B cell (primary cell): Measurements from ENCODE around the gene SNTB2. TPM values are rescaled to one million over a fixed set of nuclear protein-coding genes. Genes with fewer than 3 reads are reported as not detected.
A peak's percentile ranks its signal among the peaks of the same experiment; 100 is the strongest.

Experiments used
- ATAC-seq: fragments of 200-7000 bp; cut with Tn5 transposase; one replicate; pipeline ENCODE4 v1.10.0; 2021; ENCODE audit warnings: low read depth, mild to moderate bottlenecking, moderate number of reproducible peaks, moderate library complexity
- CTCF ChIA-PET: fragments of 350-600 bp; sonication (Branson Sonifier 250); formaldehyde crosslinking; loops from one replicate; lab custom pipeline; 2021; ENCODE audit warnings: antibody characterized with exemption, inconsistent platforms; lab: Charles Lee
- POLR2A ChIA-PET: fragments of 350-600 bp; sonication (Branson Sonifier 250); formaldehyde crosslinking; loops from one replicate; lab custom pipeline; 2021; ENCODE audit warnings: antibody characterized with exemption; lab: Charles Lee
- DNase-seq: peaks from one replicate; pipeline ENCODE4 v3.0.0; 2013
- H2AFZ ChIP-seq: 2 replicates; pipeline ENCODE4 v1.6.1; 2012; ENCODE audit warnings: mild to moderate bottlenecking, low read depth, low read length; ENCODE audit not compliant: insufficient read depth, poor library complexity, severe bottlenecking
- H3K27ac ChIP-seq, 2 donors: 1 replicate in 1 of 2; 2 replicates in 1 of 2; pipeline ENCODE4 v1.5.1; 2012 to 2013; ENCODE audit warnings: low read length in 2 of 2, mild to moderate bottlenecking in 2 of 2, moderate library complexity in 1 of 2
- H3K27me3 ChIP-seq, 4 experiments: fragments of 200-600 bp in 1 of 4; sonication (generic) in 1 of 4; replicated peaks in 1 of 4; 1 replicate in 2 of 4; 2 replicates in 2 of 4; pipeline versions ENCODE4 v1.6.1 to v1.7.0; 2013 to 2016; ENCODE audit warnings: low read length in 3 of 4, mild to moderate bottlenecking in 2 of 4, mixed read lengths in 1 of 4, moderate library complexity in 1 of 4; ENCODE audit not compliant: insufficient read depth in 4 of 4, control insufficient read depth in 3 of 4; ENCODE audit errors: control extremely low read depth in 1 of 4
- H3K36me3 ChIP-seq, 2 experiments: replicated peaks in 1 of 2; 1 replicate in 1 of 2; 2 replicates in 1 of 2; pipeline versions ENCODE4 v1.6.1 to v1.7.1; 2013; ENCODE audit warnings: low read length in 1 of 2; ENCODE audit not compliant: insufficient read depth in 2 of 2, control insufficient read depth in 1 of 2; ENCODE audit errors: control extremely low read depth in 1 of 2, extremely low read depth in 1 of 2
- H3K4me1 ChIP-seq, 2 donors: fragments of 200-600 bp in 1 of 2; sonication (generic) in 1 of 2; 1 replicate in 1 of 2; 2 replicates in 1 of 2; pipeline versions ENCODE4 v1.5.1 to v1.6.1; 2013 to 2017; ENCODE audit warnings: low read length in 2 of 2; ENCODE audit not compliant: control insufficient read depth in 2 of 2, insufficient read depth in 2 of 2
- H3K4me2 ChIP-seq: replicated peaks from 2 replicates; pipeline ENCODE3; 2012; ENCODE audit warnings: mild to moderate bottlenecking, low read depth, low read length; ENCODE audit not compliant: poor library complexity, severe bottlenecking
- H3K4me3 ChIP-seq, 5 experiments: fragments of 200-600 bp in 1 of 5; sonication (generic) in 1 of 5; 1 replicate in 3 of 5; 2 replicates in 2 of 5; pipeline versions ENCODE4 v1.5.1 to v1.7.0; 2011 to 2016; ENCODE audit warnings: low read length in 4 of 5, mild to moderate bottlenecking in 4 of 5, low read depth in 2 of 5, control low read depth in 1 of 5, moderate library complexity in 1 of 5; ENCODE audit not compliant: insufficient read depth in 1 of 5; ENCODE audit errors: control extremely low read depth in 1 of 5, extremely low read depth in 1 of 5
- H3K79me2 ChIP-seq: fragments of 200-600 bp; sonication (generic); one replicate; pipeline ENCODE4 v1.6.0; 2016; ENCODE audit warnings: low read length; ENCODE audit not compliant: control insufficient read depth, insufficient read depth
- H3K9ac ChIP-seq: fragments of 200-600 bp; sonication (generic); 2 replicates; pipeline ENCODE4 v1.6.1; 2017; ENCODE audit warnings: mild to moderate bottlenecking, low read length, moderate library complexity
- H3K9me3 ChIP-seq, 3 donors: one replicate each; pipeline versions ENCODE4 v1.6.1 to v1.7.1; 2013; ENCODE audit warnings: low read length in 2 of 3; ENCODE audit not compliant: control insufficient read depth in 2 of 3, insufficient read depth in 1 of 3; ENCODE audit errors: control extremely low read depth in 1 of 3
- H4K20me1 ChIP-seq: 2 replicates; pipeline ENCODE4 v1.6.0; 2012; ENCODE audit warnings: mild to moderate bottlenecking, low read length; ENCODE audit not compliant: insufficient read depth, control insufficient read depth, poor library complexity, severe bottlenecking
- H3K27ac Mint-ChIP-seq: one replicate; pipeline ENCODE4 v1.8.0; 2021; ENCODE audit warnings: mixed read lengths
- H3K27me3 Mint-ChIP-seq: one replicate; pipeline ENCODE4 v1.8.0; 2021; ENCODE audit warnings: mixed read lengths
- H3K4me1 Mint-ChIP-seq: one replicate; pipeline ENCODE4 v1.8.0; 2021; ENCODE audit warnings: mixed read lengths
- H3K4me3 Mint-ChIP-seq: one replicate; pipeline ENCODE4 v1.8.0; 2021; ENCODE audit warnings: mixed read lengths
- H3K9me3 Mint-ChIP-seq: one replicate; pipeline ENCODE4 v1.8.0; 2022; ENCODE audit warnings: mixed read lengths; ENCODE audit not compliant: insufficient read depth
- EZH2 ChIP-seq: IDR thresholded peaks from 2 replicates; pipeline ENCODE4 v1.6.1; 2012; ENCODE audit warnings: borderline replicate concordance, low read depth, mild to moderate bottlenecking, moderate library complexity, low read length; ENCODE audit not compliant: insufficient read depth, poor library complexity, severe bottlenecking
- WGBS: methylation state at CpG from one replicate; pipeline ENCODE4 v1.1.5; 2013; ENCODE audit warnings: missing lambda C conversion rate; ENCODE audit not compliant: insufficient coverage; 5-methylcytosine and 5-hydroxymethylcytosine counted together
- intact Hi-C: fragments of 100-400 bp; cut with micrococcal nuclease; formaldehyde crosslinking; loops from one replicate; pipeline ENCODE4 v1.10.0; 2022
- polyA plus RNA-seq: library from polyadenylated mRNA; depleted of rRNA; stranded (reverse); fragments of >200 nt; gene quantifications from 2 replicates; pipeline ENCODE4 v1.2.3, GENCODE V29; 2012
- total RNA-seq, 2 donors: library from RNA; stranded (reverse); fragments of 120-200 nt in 1 of 2; gene quantifications; 1 replicate in 1 of 2; 2 replicates in 1 of 2; pipeline versions ENCODE4 v1.2.3 to v1.2.4, GENCODE V29; 2013 to 2022
- TF ChIP-seq, protein P1 (sequence below): fragments of 200-600 bp; IDR thresholded peaks from one replicate; pipeline ENCODE4 v1.8.0; 2022; ENCODE audit warnings: antibody characterized with exemption, mild to moderate bottlenecking

Gene SNTB2
- total and polyA plus RNA-seq, 2 donors (not counting 1 experiment from before 2014, with no cell fraction given) = 3.8 to 16.2 TPM

DNA sequence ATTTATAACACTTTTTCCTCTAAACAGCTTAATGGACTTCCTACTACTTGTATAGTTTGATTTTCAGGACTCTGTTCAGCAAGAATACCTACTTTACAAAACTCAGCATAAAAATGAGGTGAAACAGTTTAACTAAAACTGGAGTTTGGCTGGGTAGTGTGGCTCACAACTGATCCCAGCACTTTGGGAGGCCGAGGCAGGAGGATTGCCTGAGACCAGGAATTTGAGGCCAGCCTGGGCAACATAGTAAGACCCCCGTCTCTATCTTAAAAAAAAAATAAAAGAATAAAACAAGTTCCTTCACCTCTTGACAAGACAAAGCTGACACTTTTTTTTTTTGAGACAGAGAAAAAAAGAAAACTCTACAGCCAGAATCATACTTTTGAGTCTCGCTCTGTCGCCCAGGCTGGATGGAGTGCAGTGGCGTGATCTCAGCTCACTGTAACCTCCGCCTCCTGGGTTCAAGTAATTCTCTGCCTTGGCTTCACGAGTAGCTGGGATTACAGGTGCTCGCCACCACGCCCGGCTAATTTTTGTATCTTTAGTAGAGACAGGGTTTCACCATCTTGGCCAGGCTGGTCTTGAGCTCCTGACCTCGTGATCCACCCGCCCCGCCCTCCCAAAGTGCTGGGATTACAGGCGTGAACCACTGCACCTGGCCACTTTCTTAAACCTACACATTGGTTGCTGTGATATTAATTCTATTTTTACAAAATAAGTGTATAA is 140.8 kb downstream of the SNTB2 start:
- POLR2A ChIA-PET = interaction anchor here (0.7 kb wide), 1 partner anchor 137 kb away, joined by 9 read pairs; no protein-coding TSS in a partner anchor
- 97% methylated on average over 5 of the region's 14 CpGs for WGBS
- Mint-ChIP-seq H3K27me3 (no peaks in the 10 kb centered on the region), H3K9me3 (no peaks in the 10 kb centered on the region), H3K4me1 (peaks cover 33% of the 10 kb centered on the region), H3K4me3 (no peak overlapping the region), H3K27ac (no peak overlapping the region)
- Histone ChIP-seq H3K4me1 (peaks cover 15 to 32% of the 10 kb centered on the region in 2 donors), H3K27me3 (no peaks in the 10 kb centered on the region), H4K20me1 (peaks cover 48% of the 10 kb centered on the region), H3K36me3 (peaks cover 1 to 47% of the 10 kb centered on the region in 2 experiments), H2AFZ (no peak overlapping the region), H3K27ac (peak overlapping the region in 1 of 2 donors; percentile 16), H3K79me2 (peaks cover 64% of the 10 kb centered on the region), H3K9me3 (no peaks in the 10 kb centered on the region), H3K9ac (no peak overlapping the region), H3K4me3 (no peak overlapping the region), H3K4me2 (no peak overlapping the region)
- intact Hi-C loops = loop anchor here (1.0 kb wide), 1 partner anchor 15 kb away; no protein-coding TSS in a partner anchor
- CTCF ChIA-PET = interaction anchor here (0.7 to 1.1 kb wide), 2 partner anchors 16 to 854 kb away, joined by 4 to 5 read pairs; no protein-coding TSS in a partner anchor
- TF ChIP-seq, protein P1, sequence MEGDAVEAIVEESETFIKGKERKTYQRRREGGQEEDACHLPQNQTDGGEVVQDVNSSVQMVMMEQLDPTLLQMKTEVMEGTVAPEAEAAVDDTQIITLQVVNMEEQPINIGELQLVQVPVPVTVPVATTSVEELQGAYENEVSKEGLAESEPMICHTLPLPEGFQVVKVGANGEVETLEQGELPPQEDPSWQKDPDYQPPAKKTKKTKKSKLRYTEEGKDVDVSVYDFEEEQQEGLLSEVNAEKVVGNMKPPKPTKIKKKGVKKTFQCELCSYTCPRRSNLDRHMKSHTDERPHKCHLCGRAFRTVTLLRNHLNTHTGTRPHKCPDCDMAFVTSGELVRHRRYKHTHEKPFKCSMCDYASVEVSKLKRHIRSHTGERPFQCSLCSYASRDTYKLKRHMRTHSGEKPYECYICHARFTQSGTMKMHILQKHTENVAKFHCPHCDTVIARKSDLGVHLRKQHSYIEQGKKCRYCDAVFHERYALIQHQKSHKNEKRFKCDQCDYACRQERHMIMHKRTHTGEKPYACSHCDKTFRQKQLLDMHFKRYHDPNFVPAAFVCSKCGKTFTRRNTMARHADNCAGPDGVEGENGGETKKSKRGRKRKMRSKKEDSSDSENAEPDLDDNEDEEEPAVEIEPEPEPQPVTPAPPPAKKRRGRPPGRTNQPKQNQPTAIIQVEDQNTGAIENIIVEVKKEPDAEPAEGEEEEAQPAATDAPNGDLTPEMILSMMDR = no peak
- TF ChIP-seq EZH2 = no peak
- DNase-seq (no peak), ATAC-seq (no peak)

DNA sequence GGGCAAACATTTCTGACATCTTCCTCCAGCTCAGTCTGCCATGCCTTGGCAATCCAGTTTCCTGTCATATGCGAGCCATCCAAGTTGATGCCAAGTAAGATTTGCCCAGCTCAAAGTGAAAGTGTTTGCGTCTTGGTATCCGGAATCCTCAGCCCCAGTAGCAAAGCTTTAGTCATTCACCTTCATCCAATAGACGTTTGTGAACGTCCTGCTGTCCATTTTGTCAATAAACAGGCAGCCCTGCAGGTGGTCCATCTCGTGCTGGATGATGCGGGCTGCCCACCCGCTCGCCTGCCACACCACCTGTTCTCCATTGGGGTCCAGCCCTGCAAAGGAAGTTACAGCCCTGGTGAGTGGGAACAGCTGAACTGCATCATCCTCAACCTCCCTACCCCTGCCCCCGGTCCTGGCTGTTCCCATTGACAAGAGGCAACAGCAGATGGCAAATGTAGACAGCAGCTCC is 141.9 kb downstream of the SNTB2 start:
- no peak for TF ChIP-seq EZH2
- TF ChIP-seq, protein P1 = no peak
- H3K27me3 Mint-ChIP-seq = no peaks in the 10 kb centered on the region
- H3K9me3 ChIP-seq = no peaks in the 10 kb centered on the region
- intact Hi-C loops = no loop called here
- CTCF ChIA-PET = interaction anchor here (0.7 to 1.2 kb wide), 3 partner anchors 10 to 23 kb away, joined by 3 to 5 read pairs (median 3); no protein-coding TSS in a partner anchor
- peak overlapping the region in 1 of 5 experiments; percentile 88 for H3K4me3 ChIP-seq
- H2AFZ ChIP-seq = no peak overlapping the region
- peak overlapping the region; percentile 83 for H3K4me2 ChIP-seq
- ATAC-seq = no peak
- H3K9ac ChIP-seq = no peak overlapping the region
- no peak overlapping the region for H3K27ac ChIP-seq
- H3K79me2 ChIP-seq = peaks cover 71% of the 10 kb centered on the region
- no peaks in the 10 kb centered on the region for H3K27me3 ChIP-seq
- POLR2A ChIA-PET = interaction anchor here (2.5 kb wide), 1 partner anchor 10 kb away, joined by 11 read pairs; the partner anchor contains the start of genes COG8 and NIP7
- DNase-seq = no peak
- H3K36me3 ChIP-seq = peaks cover 1 to 48% of the 10 kb centered on the region in 2 experiments
- peak overlapping the region; percentile 76 for H3K4me3 Mint-ChIP-seq
- H3K4me1 ChIP-seq = peaks cover 15 to 32% of the 10 kb centered on the region in 2 donors
- peaks cover 35% of the 10 kb centered on the region for H3K4me1 Mint-ChIP-seq
- peaks cover 38% of the 10 kb centered on the region for H4K20me1 ChIP-seq
- no peaks in the 10 kb centered on the region for H3K9me3 Mint-ChIP-seq
- 75% methylated on average over 10 of the region's 10 CpGs for WGBS
- peak overlapping the region; percentile 72 for H3K27ac Mint-ChIP-seq
